Activated CD8-positive, alpha-beta T cell treated with anti-CD3 and anti-CD28 coated beads, Interleukin-2, amount 10 ng/mL, durations not matched to agents 7 days and 5 days (primary cell): ENCODE measurements around the gene AZU1. TPM values are rescaled to one million over a fixed set of nuclear protein-coding genes. Genes with fewer than 3 reads are reported as not detected.
"Not testable (repeated sequence)": the region's sequence is repeated elsewhere in the genome, so short reads cannot be mapped to it uniquely, and the experiment has no call there.

Experiments used
- ATAC-seq: fragments of 150-1000 bp; cut with Tn5 transposase; one replicate; pipeline ENCODE4 v1.10.0; 2021; ENCODE audit warnings: moderate library complexity
- CTCF ChIA-PET: fragments of 350-600 bp; sonication (Branson Sonifier 250); formaldehyde crosslinking; loops from one replicate; lab custom pipeline; 2021; ENCODE audit warnings: antibody characterized with exemption; lab: Charles Lee
- POLR2A ChIA-PET: fragments of 350-600 bp; sonication (Branson Sonifier 250); formaldehyde crosslinking; loops from one replicate; lab custom pipeline; 2021; ENCODE audit warnings: antibody characterized with exemption; lab: Charles Lee
- DNase-seq: peaks from one replicate; pipeline ENCODE4 v3.0.0-alpha.2; 2020
- H3K27ac Mint-ChIP-seq: one replicate; pipeline ENCODE4 v1.8.0; 2021; ENCODE audit warnings: mild to moderate bottlenecking, mixed read lengths
- H3K27me3 Mint-ChIP-seq: one replicate; pipeline ENCODE4 v1.8.0; 2021; ENCODE audit warnings: low read depth, mixed read lengths
- H3K36me3 Mint-ChIP-seq: one replicate; pipeline ENCODE4 v1.8.0; 2021; ENCODE audit warnings: low read depth, mixed read lengths
- H3K4me1 Mint-ChIP-seq: one replicate; pipeline ENCODE4 v1.8.0; 2021; ENCODE audit warnings: low read depth, mixed read lengths
- H3K4me3 Mint-ChIP-seq: one replicate; pipeline ENCODE4 v1.8.0; 2021; ENCODE audit warnings: mild to moderate bottlenecking, mixed read lengths
- H3K9me3 Mint-ChIP-seq: one replicate; pipeline ENCODE4 v1.8.0; 2022; ENCODE audit warnings: mixed read lengths; ENCODE audit not compliant: insufficient read depth
- microRNA-seq: library from miRNA; unstranded; fragments of <30 nt; microRNA quantifications from one replicate; pipeline ENCODE4 v1.2.0, GENCODE V29; 2022
- total RNA-seq, 2 experiments: library from RNA; stranded (reverse); gene quantifications; one replicate each; pipeline ENCODE4 v1.2.3, GENCODE V29; 2021

The AZU1 gene
- total RNA-seq, 2 experiments from 2014 or later, result not detected

GRCh38 chr19:875265-875879 lies 47.7 kb downstream of the AZU1 start:
- H3K36me3 Mint-ChIP-seq, result peaks cover 18% of the 10 kb centered on the region
- ATAC-seq, result no peak
- no peaks in the 10 kb centered on the region for H3K9me3 Mint-ChIP-seq
- H3K4me3 Mint-ChIP-seq, result no peak overlapping the region
- no peak for DNase-seq
- POLR2A ChIA-PET, result no interaction called here
- CTCF ChIA-PET, result interaction anchor here (0.6 to 2.5 kb wide), 2 partner anchors 11 to 71 kb away, joined by 3 to 8 read pairs; no protein-coding TSS in a partner anchor
- peaks cover 11% of the 10 kb centered on the region for H3K4me1 Mint-ChIP-seq
- H3K27me3 Mint-ChIP-seq, result no peaks in the 10 kb centered on the region
- no peak overlapping the region for H3K27ac Mint-ChIP-seq

GRCh38 chr19:876089-876488 lies 48.5 kb downstream of the AZU1 start:
- no peak overlapping the region for H3K4me3 Mint-ChIP-seq
- ChIA-PET CTCF (interaction anchor here (0.6 kb wide), 1 partner anchor 71 kb away, joined by 3 read pairs; no protein-coding TSS in a partner anchor), POLR2A (no interaction called here)
- no peak overlapping the region for H3K27ac Mint-ChIP-seq
- H3K9me3 Mint-ChIP-seq, result no peaks in the 10 kb centered on the region
- H3K4me1 Mint-ChIP-seq, result peaks cover 11% of the 10 kb centered on the region
- no peaks in the 10 kb centered on the region for H3K27me3 Mint-ChIP-seq
- ATAC-seq (no peak), DNase-seq (no peak)
- H3K36me3 Mint-ChIP-seq, result peaks cover 17% of the 10 kb centered on the region

- peaks cover 8% of the 10 kb centered on the region for H3K4me1 Mint-ChIP-seq
- no peak overlapping the region for H3K27ac Mint-ChIP-seq
- peaks cover 21% of the 10 kb centered on the region for H3K36me3 Mint-ChIP-seq
- DNase-seq (no peak), ATAC-seq (no peak)
- no peaks in the 10 kb centered on the region for H3K9me3 Mint-ChIP-seq
- no peak overlapping the region for H3K4me3 Mint-ChIP-seq
- POLR2A ChIA-PET, result interaction anchor here (1.1 kb wide), 1 partner anchor 91 kb away, joined by 4 read pairs; no protein-coding TSS in a partner anchor
- CTCF ChIA-PET, result interaction anchor here (1.0 kb wide), 1 partner anchor 13 kb away, joined by 3 read pairs; no protein-coding TSS in a partner anchor
- no peaks in the 10 kb centered on the region for H3K27me3 Mint-ChIP-seq
Observed at GRCh38 chr19:876780-877314, 49.2 kb downstream of the AZU1 start.

- H3K36me3 Mint-ChIP-seq, result peaks cover 20% of the 10 kb centered on the region
- ATAC-seq, DNase-seq, H3K4me1 Mint-ChIP-seq, H3K9me3 Mint-ChIP-seq, H3K27me3 Mint-ChIP-seq, H3K4me3 Mint-ChIP-seq, H3K27ac Mint-ChIP-seq: not testable (repeated sequence)
- ChIA-PET POLR2A (interaction anchor here (1.1 kb wide), 1 partner anchor 92 kb away, joined by 4 read pairs; no protein-coding TSS in a partner anchor), CTCF (interaction anchor here (1.0 kb wide), 1 partner anchor 15 kb away, joined by 3 read pairs; no protein-coding TSS in a partner anchor)
Observed at GRCh38 chr19:877992-878660, 50.5 kb downstream of the AZU1 start.

- ChIA-PET CTCF (interaction anchor here (0.6 kb wide), 1 partner anchor 15 kb away, joined by 4 read pairs; no protein-coding TSS in a partner anchor), POLR2A (interaction anchor here (0.6 to 1.3 kb wide), 2 partner anchors 13 to 40 kb away, joined by 3 read pairs; no protein-coding TSS in a partner anchor)
- not testable (repeated sequence) for H3K4me1 Mint-ChIP-seq, DNase-seq, ATAC-seq, H3K9me3 Mint-ChIP-seq, H3K4me3 Mint-ChIP-seq, H3K27me3 Mint-ChIP-seq
- Mint-ChIP-seq H3K36me3 (peaks cover 24% of the 10 kb centered on the region), H3K27ac (peak overlapping the region; percentile 5)
Observed at GRCh38 chr19:878751-879561, 51.3 kb downstream of the AZU1 start.

GRCh38 chr19:879711-880438 lies 52.2 kb downstream of the AZU1 start:
- peak overlapping the region; percentile 5 for H3K27ac Mint-ChIP-seq
- CTCF ChIA-PET, result no interaction called here
- no peaks in the 10 kb centered on the region for H3K4me1 Mint-ChIP-seq
- no peaks in the 10 kb centered on the region for H3K9me3 Mint-ChIP-seq
- H3K4me3 Mint-ChIP-seq, result no peak overlapping the region
- peaks cover 24% of the 10 kb centered on the region for H3K36me3 Mint-ChIP-seq
- DNase-seq (no peak), ATAC-seq (no peak)
- POLR2A ChIA-PET, result interaction anchor here (1.3 kb wide), 1 partner anchor 12 kb away, joined by 3 read pairs; no protein-coding TSS in a partner anchor
- H3K27me3 Mint-ChIP-seq, result no peaks in the 10 kb centered on the region

Small RNAs within 50 kb of the gene (microRNA-seq; reads per million reads assigned to microRNA genes)
- gene MIR3187, result 112 reads per million, percentile 62 among the genes with 10 or more reads in this experiment
- 25.8 reads per million, percentile 40 among the genes with 10 or more reads in this experiment for gene MIR4745

Other genes starting within 250 kb of the AZU1 start
- gene HCN2, start 238.0 kb upstream of the AZU1 start, total RNA-seq, result 1 to 10 TPM in 1 of 2 experiments, under 1 TPM in 1; 0.84 to 1.3 TPM
- gene POLRMT, start 194.3 kb upstream of the AZU1 start, total RNA-seq, result 10 to 100 TPM; 50.6 to 51.0 TPM
- gene FGF22, start 188.0 kb upstream of the AZU1 start, total RNA-seq, result not detected
- 10 to 100 TPM; 71.3 to 78.4 TPM for gene RNF126, start 164.6 kb upstream of the AZU1 start, total RNA-seq
- 1 to 10 TPM; 2.2 to 3.0 TPM for gene FSTL3, start 151.4 kb upstream of the AZU1 start, total RNA-seq
- gene PRSS57, start 132.4 kb upstream of the AZU1 start, total RNA-seq, result not detected
- not detected for gene PALM, start 118.9 kb upstream of the AZU1 start, total RNA-seq
- not detected for gene MISP, start 76.7 kb upstream of the AZU1 start, total RNA-seq
- 100 to 1,000 TPM; 524 to 526 TPM for gene PTBP1, start 30.4 kb upstream of the AZU1 start, total RNA-seq
- gene PLPPR3, start 5.9 kb upstream of the AZU1 start, total RNA-seq, result not detected
- not detected for gene PRTN3, start 13.2 kb downstream of the AZU1 start, total RNA-seq
- not detected for gene ELANE, start 24.5 kb downstream of the AZU1 start, total RNA-seq
- 1 to 10 TPM; 2.1 to 2.2 TPM for gene CFD, start 31.8 kb downstream of the AZU1 start, total RNA-seq
- gene MED16, start 65.3 kb downstream of the AZU1 start, total RNA-seq, result 10 to 100 TPM; 55.9 to 60.4 TPM
- not detected for gene RNU6-9, start 65.6 kb downstream of the AZU1 start, total RNA-seq
- gene R3HDM4, start 85.4 kb downstream of the AZU1 start, total RNA-seq, result 10 to 100 TPM; 75.9 to 76.7 TPM
- gene KISS1R, start 89.5 kb downstream of the AZU1 start, total RNA-seq, result 1 to 10 TPM in 1 of 2 experiments, under 1 TPM in 1; 0.55 to 1.1 TPM
- gene ARID3A, start 98.2 kb downstream of the AZU1 start, total RNA-seq, result 10 to 100 TPM; 26.7 to 27.7 TPM
- 10 to 100 TPM; 51.5 to 53.0 TPM for gene WDR18, start 156.5 kb downstream of the AZU1 start, total RNA-seq
- not detected for gene GRIN3B, start 172.6 kb downstream of the AZU1 start, total RNA-seq
- gene TMEM259, start 193.3 kb downstream of the AZU1 start, total RNA-seq, result 100 to 1,000 TPM; 153 to 160 TPM
- not detected for gene RNU6-2, start 193.7 kb downstream of the AZU1 start, total RNA-seq
- gene CNN2, start 198.8 kb downstream of the AZU1 start, total RNA-seq, result 100 to 1,000 TPM; 417 to 455 TPM
- 10 to 100 TPM; 76.6 to 77.5 TPM for gene ABCA7, start 212.3 kb downstream of the AZU1 start, total RNA-seq
- gene ARHGAP45, start 239.3 kb downstream of the AZU1 start, total RNA-seq, result 100 to 1,000 TPM; 433 to 445 TPM